GM12878 (cell line): ENCODE data around the gene CAMK4. TPM values are rescaled to one million over a fixed set of nuclear protein-coding genes. Genes with fewer than 3 reads are reported as not detected.

Experiments
- BMI1 ChIP-seq: fragments of 450-650 bp; IDR thresholded peaks from 2 replicates; pipeline ENCODE4 v1.6.1; 2016; ENCODE audit warnings: mild to moderate bottlenecking, moderate library complexity, borderline replicate concordance
- CBFB ChIP-seq: IDR thresholded peaks from 2 replicates; pipeline ENCODE4 v1.6.1; 2016; ENCODE audit warnings: antibody characterized with exemption, low read depth
- CREM ChIP-seq: IDR thresholded peaks from 2 replicates; pipeline ENCODE4 v1.6.1; 2014; ENCODE audit warnings: antibody characterized with exemption, low read depth
- HDAC6 ChIP-seq: fragments of 200-600 bp; sonication (generic); IDR thresholded peaks from one replicate; pipeline ENCODE4 v1.8.0; 2017; ENCODE audit warnings: antibody characterized with exemption; ENCODE audit not compliant: unreplicated experiment
- IKZF2 ChIP-seq, 2 experiments: fragments of 450-650 bp; IDR thresholded peaks; 2 replicates each; pipeline ENCODE4 v1.6.1; 2017; ENCODE audit warnings: mild to moderate bottlenecking in 2 of 2, moderate library complexity in 2 of 2
- KLF5 ChIP-seq: fragments of 450-650 bp; IDR thresholded peaks from 2 replicates; pipeline ENCODE4 v1.6.1; 2014; ENCODE audit warnings: mild to moderate bottlenecking; ENCODE audit not compliant: partially characterized antibody
- MTA2 ChIP-seq: fragments of 450-650 bp; IDR thresholded peaks from 2 replicates; pipeline ENCODE4 v1.6.1; 2016; ENCODE audit warnings: low read depth, mild to moderate bottlenecking, moderate library complexity
- NFYA ChIP-seq: IDR thresholded peaks from 2 replicates; pipeline ENCODE4 v1.6.1; 2011; ENCODE audit warnings: low read depth, mild to moderate bottlenecking, low read length, improper control_type of control experiment, borderline replicate concordance
- NR2F1 ChIP-seq: fragments of 450-650 bp; conservative IDR thresholded peaks from 2 replicates; pipeline ENCODE4 v1.6.1; 2017; ENCODE audit warnings: mild to moderate bottlenecking
- NRF1 ChIP-seq: conservative IDR thresholded peaks from 2 replicates; pipeline ENCODE4 v1.6.1; 2011; ENCODE audit warnings: mild to moderate bottlenecking, low read depth, low read length, improper control_type of control experiment
- POLR2AphosphoS2 ChIP-seq: IDR thresholded peaks from 2 replicates; pipeline ENCODE4 v1.6.1; 2011; ENCODE audit warnings: low read depth, mild to moderate bottlenecking, low read length, improper control_type of control experiment, moderate library complexity
- RAD51 ChIP-seq: fragments of 450-650 bp; IDR thresholded peaks from 2 replicates; pipeline ENCODE4 v1.6.1; 2016; ENCODE audit warnings: moderate library complexity, mild to moderate bottlenecking, inconsistent platforms
- RB1 ChIP-seq: fragments of 450-650 bp; formaldehyde crosslinking; IDR thresholded peaks from 2 replicates; pipeline ENCODE4 v1.6.1; 2017; ENCODE audit warnings: mild to moderate bottlenecking, borderline replicate concordance
- RCOR1 ChIP-seq: conservative IDR thresholded peaks from 2 replicates; pipeline ENCODE4 v1.6.1; 2012; ENCODE audit warnings: low read depth, low read length, improper control_type of control experiment
- RELA ChIP-seq: fragments of 450-650 bp; IDR thresholded peaks from 2 replicates; pipeline ENCODE4 v1.8.0; 2014; ENCODE audit warnings: borderline replicate concordance; ENCODE audit not compliant: partially characterized antibody
- SP1 ChIP-seq: IDR thresholded peaks from one replicate; pipeline ENCODE4 v1.6.1; 2011; ENCODE audit warnings: low read depth, low read length
- SPI1 ChIP-seq: IDR thresholded peaks from 2 replicates; pipeline ENCODE4 v1.6.1; 2011; ENCODE audit warnings: low read depth, mild to moderate bottlenecking, low read length, moderate library complexity, borderline replicate concordance; ENCODE audit not compliant: insufficient read depth
- SRF ChIP-seq, 2 experiments: IDR thresholded peaks; 2 replicates each; pipeline ENCODE4 v1.6.1; 2011; ENCODE audit warnings: low read depth in 2 of 2, low read length in 2 of 2, mild to moderate bottlenecking in 1 of 2, moderate library complexity in 1 of 2
- STAT3 ChIP-seq: IDR thresholded peaks from 2 replicates; pipeline ENCODE4 v1.6.1; 2011; ENCODE audit warnings: low read depth, low read length, improper control_type of control experiment
- TCF3 ChIP-seq: IDR thresholded peaks from 2 replicates; pipeline ENCODE4 v1.6.1; 2012; ENCODE audit warnings: low read depth, mild to moderate bottlenecking, low read length, borderline replicate concordance; ENCODE audit not compliant: insufficient read depth
- YBX1 ChIP-seq: fragments of 450-650 bp; IDR thresholded peaks from 2 replicates; pipeline ENCODE4 v1.6.1; 2016; ENCODE audit warnings: antibody characterized with exemption
- ZBED1 ChIP-seq: IDR thresholded peaks from 2 replicates; pipeline ENCODE4 v1.6.1; 2016; ENCODE audit warnings: borderline replicate concordance
- polyA plus RNA-seq, 11 experiments: library from polyadenylated mRNA; depleted of rRNA in 4 of 11; unstranded in 6 of 11; stranded (reverse) in 5 of 11; fragments of >200 nt; fragmentation: Nextera tagmentation in 4 of 11; fragmentation: Illumina TruSeq in 1 of 11; extraction: Ambion mirVana in 4 of 11; extraction: Trizol in 1 of 11; gene quantifications; 1 replicate in 1 of 11; 2 replicates in 10 of 11; pipeline versions ENCODE4 v1.2.1 to v1.2.3, GENCODE V29; 2011 to 2016; ENCODE audit warnings: inconsistent platforms in 2 of 11, missing spikeins in 2 of 11, low read depth in 1 of 11
- total RNA-seq, 4 experiments: library from RNA; depleted of rRNA in 3 of 4; stranded (reverse); fragments of >200 nt in 3 of 4; fragmentation: Illumina TruSeq in 1 of 4; extraction: Trizol in 1 of 4; gene quantifications; 2 replicates each; pipeline versions ENCODE4 v1.2.1 to v1.2.3, GENCODE V29; 2013 to 2021
- TF ChIP-seq, protein P1 (sequence below): fragments of 450-650 bp; formaldehyde crosslinking; IDR thresholded peaks from 2 replicates; pipeline ENCODE4 v1.5.0; 2022; ENCODE audit warnings: mild to moderate bottlenecking, missing genetic modification characterization
- TF ChIP-seq, protein P2 (sequence below): IDR thresholded peaks from 2 replicates; pipeline ENCODE4 v1.6.1; 2012; ENCODE audit warnings: low read depth, low read length, improper control_type of control experiment

Gene CAMK4
- total and polyA plus RNA-seq, 10 of the 15 experiments (the other 5 are each of a cell fraction or from before 2014, with no cell fraction given), result 13.3 to 51.9 (median 35.3) TPM

DNA sequence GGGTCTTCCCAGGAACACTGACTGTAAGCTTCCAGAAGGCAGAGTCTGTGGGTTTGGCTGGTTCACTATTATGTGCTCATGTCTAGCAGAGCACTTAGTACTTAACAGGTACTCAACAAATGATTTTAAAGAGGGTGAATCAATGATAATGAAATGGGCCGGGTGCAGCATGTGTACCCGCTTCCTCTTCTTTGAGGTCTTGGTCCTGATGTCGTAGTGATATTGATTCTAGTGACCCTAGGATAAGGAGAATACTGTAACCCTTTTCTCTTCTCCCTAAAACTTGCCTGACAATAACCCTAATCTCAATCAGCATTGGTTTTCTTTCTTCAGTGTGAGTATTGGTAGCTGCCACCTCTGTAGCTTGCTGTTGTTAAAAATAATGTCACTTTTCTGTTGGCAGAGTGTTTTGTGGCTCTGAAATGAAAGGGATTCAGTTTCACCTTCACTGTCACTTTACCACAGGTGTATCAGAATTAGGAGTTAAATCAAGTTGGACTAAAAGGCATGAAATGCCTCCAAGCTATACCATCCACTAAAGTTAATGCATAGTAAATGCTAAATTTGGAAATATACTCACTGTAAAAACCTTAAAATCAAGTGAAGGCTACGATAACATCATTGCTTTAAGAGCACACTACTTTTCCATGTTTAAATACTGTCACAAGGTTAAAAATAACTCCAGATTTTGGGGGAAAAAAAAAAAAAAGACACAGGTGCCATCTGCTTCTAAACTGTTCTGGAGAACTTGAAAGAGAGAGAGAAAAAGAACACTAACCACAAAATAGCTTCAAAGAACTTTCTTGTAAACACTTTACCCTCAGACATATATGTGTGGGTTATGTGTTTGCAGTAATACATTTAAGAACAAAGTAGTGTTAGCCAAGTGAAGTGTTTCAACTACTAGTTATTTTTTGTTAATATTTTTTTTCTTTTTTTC is 6.0 kb downstream of the CAMK4 start (continued):
- TF ChIP-seq YBX1 (no peak), NRF1 (no peak), SRF (IDR thresholded peaks at IDR 0.05; ENCODE audit: low read depth in 2 of 2, low read length in 2 of 2) (no peak), TCF3 (no peak), NFYA (no peak), RB1 (no peak), STAT3 (no peak), HDAC6 (no peak), NR2F1 (no peak), POLR2AphosphoS2 (no peak), SP1 (no peak), CREM (no peak), KLF5 (no peak), ZBED1 (no peak), BMI1 (no peak), MTA2 (peak; percentile 39; the same call in 1 of the 2 replicates), CBFB (peak; percentile 51; the same call in 1 of the 2 replicates), RELA (no peak), RAD51 (no peak), IKZF2 (IDR thresholded peaks at IDR 0.05) (peak; percentile 59 to 79; a peak in 3 of 4 replicates), SPI1 (peak; percentile 90), RCOR1 (no peak)
- TF ChIP-seq, protein P1, sequence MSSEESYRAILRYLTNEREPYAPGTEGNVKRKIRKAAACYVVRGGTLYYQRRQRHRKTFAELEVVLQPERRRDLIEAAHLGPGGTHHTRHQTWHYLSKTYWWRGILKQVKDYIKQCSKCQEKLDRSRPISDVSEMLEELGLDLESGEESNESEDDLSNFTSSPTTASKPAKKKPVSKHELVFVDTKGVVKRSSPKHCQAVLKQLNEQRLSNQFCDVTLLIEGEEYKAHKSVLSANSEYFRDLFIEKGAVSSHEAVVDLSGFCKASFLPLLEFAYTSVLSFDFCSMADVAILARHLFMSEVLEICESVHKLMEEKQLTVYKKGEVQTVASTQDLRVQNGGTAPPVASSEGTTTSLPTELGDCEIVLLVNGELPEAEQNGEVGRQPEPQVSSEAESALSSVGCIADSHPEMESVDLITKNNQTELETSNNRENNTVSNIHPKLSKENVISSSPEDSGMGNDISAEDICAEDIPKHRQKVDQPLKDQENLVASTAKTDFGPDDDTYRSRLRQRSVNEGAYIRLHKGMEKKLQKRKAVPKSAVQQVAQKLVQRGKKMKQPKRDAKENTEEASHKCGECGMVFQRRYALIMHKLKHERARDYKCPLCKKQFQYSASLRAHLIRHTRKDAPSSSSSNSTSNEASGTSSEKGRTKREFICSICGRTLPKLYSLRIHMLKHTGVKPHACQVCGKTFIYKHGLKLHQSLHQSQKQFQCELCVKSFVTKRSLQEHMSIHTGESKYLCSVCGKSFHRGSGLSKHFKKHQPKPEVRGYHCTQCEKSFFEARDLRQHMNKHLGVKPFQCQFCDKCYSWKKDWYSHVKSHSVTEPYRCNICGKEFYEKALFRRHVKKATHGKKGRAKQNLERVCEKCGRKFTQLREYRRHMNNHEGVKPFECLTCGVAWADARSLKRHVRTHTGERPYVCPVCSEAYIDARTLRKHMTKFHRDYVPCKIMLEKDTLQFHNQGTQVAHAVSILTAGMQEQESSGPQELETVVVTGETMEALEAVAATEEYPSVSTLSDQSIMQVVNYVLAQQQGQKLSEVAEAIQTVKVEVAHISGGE, result no peak
- TF ChIP-seq, protein P2, sequence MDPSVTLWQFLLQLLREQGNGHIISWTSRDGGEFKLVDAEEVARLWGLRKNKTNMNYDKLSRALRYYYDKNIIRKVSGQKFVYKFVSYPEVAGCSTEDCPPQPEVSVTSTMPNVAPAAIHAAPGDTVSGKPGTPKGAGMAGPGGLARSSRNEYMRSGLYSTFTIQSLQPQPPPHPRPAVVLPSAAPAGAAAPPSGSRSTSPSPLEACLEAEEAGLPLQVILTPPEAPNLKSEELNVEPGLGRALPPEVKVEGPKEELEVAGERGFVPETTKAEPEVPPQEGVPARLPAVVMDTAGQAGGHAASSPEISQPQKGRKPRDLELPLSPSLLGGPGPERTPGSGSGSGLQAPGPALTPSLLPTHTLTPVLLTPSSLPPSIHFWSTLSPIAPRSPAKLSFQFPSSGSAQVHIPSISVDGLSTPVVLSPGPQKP, result no peak
- TF ChIP-seq, all 136 proteins: peak for 27
